Measurements from ENCODE around the gene CEACAM4.

Gene CEACAM4

GRCh38 chr19:41623360-41623759, 3.5 kb downstream of the CEACAM4 start:
- intact Hi-C loops (cut with DNase I; ENCODE audit: low total_unique reads) = no loop called here
- TF ChIP-seq CTCF (IDR thresholded peaks at IDR 0.05) = no peak
- Histone ChIP-seq H3K27ac (no peak overlapping the region), H3K9me3 (no peaks in the 10 kb centered on the region), H3K27me3 (peaks cover 0 to 8% of the 10 kb centered on the region in 2 donors), H3K36me3 (no peaks in the 10 kb centered on the region), H3K4me3 (no peak overlapping the region), H3K4me1 (no peaks in the 10 kb centered on the region)
- DNase-seq = no peak

GRCh38 chr19:41621654-41622053, 5.2 kb downstream of the CEACAM4 start:
- Histone ChIP-seq H3K9me3 (no peaks in the 10 kb centered on the region), H3K36me3 (no peaks in the 10 kb centered on the region), H3K27ac (no peak overlapping the region), H3K4me3 (no peak overlapping the region), H3K4me1 (no peaks in the 10 kb centered on the region), H3K27me3 (peaks cover 0 to 4% of the 10 kb centered on the region in 2 donors)
- no peak for TF ChIP-seq CTCF (IDR thresholded peaks at IDR 0.05)
- intact Hi-C loops (cut with DNase I; ENCODE audit: low total_unique reads) = no loop called here
- no peak for DNase-seq

- Histone ChIP-seq H3K4me3 (no peak overlapping the region), H3K27ac (no peak overlapping the region), H3K36me3 (no peaks in the 10 kb centered on the region), H3K4me1 (no peaks in the 10 kb centered on the region), H3K9me3 (no peaks in the 10 kb centered on the region), H3K27me3 (peaks cover 0 to 4% of the 10 kb centered on the region in 2 donors)
- no peak for DNase-seq
- TF ChIP-seq CTCF (IDR thresholded peaks at IDR 0.05) = no peak
- intact Hi-C loops (cut with DNase I; ENCODE audit: low total_unique reads) = no loop called here
Observed at GRCh38 chr19:41621226-41621625, 5.6 kb downstream of the CEACAM4 start.

GRCh38 chr19:41620171-41620570, 6.7 kb downstream of the CEACAM4 start:
- no peak for TF ChIP-seq CTCF (IDR thresholded peaks at IDR 0.05)
- Histone ChIP-seq H3K9me3 (no peaks in the 10 kb centered on the region), H3K4me3 (no peak overlapping the region), H3K4me1 (no peaks in the 10 kb centered on the region), H3K36me3 (no peaks in the 10 kb centered on the region), H3K27ac (no peak overlapping the region), H3K27me3 (peaks cover 0 to 4% of the 10 kb centered on the region in 2 donors)
- DNase-seq = no peak
- intact Hi-C loops (cut with DNase I; ENCODE audit: low total_unique reads) = no loop called here

GRCh38 chr19:41619018-41619556, 7.8 kb downstream of the CEACAM4 start:
- no peaks in the 10 kb centered on the region for H3K4me1 ChIP-seq
- H3K9me3 ChIP-seq = no peaks in the 10 kb centered on the region
- TF ChIP-seq CTCF (IDR thresholded peaks at IDR 0.05) = no peak
- intact Hi-C loops (cut with DNase I; ENCODE audit: low total_unique reads) = no loop called here
- no peaks in the 10 kb centered on the region for H3K36me3 ChIP-seq
- peaks cover 0 to 4% of the 10 kb centered on the region in 2 donors for H3K27me3 ChIP-seq
- H3K4me3 ChIP-seq = no peak overlapping the region
- H3K27ac ChIP-seq = no peak overlapping the region
- DNase-seq = no peak
